HEK293T (cell line): Measurements from ENCODE around the gene CHMP4B.

Experiments
- BHLHE40 ChIP-seq: fragments of 450-650 bp; IDR thresholded peaks from 2 replicates; pipeline ENCODE4 v1.6.1; 2016; ENCODE audit warnings: mild to moderate bottlenecking, moderate library complexity, borderline replicate concordance
- CTBP1 ChIP-seq: fragments of 450-650 bp; IDR thresholded peaks from 2 replicates; pipeline ENCODE4 v1.6.1; 2016; ENCODE audit warnings: borderline replicate concordance
- FOXA1 ChIP-seq: fragments of 450-650 bp; IDR thresholded peaks from 2 replicates; pipeline ENCODE4 v1.6.1; 2016; ENCODE audit warnings: mild to moderate bottlenecking
- FOXK2 ChIP-seq: fragments of 450-650 bp; IDR thresholded peaks from 2 replicates; pipeline ENCODE4 v1.6.1; 2016; ENCODE audit warnings: mild to moderate bottlenecking
- FOXM1 ChIP-seq: fragments of 450-650 bp; IDR thresholded peaks from 2 replicates; pipeline ENCODE4 v1.6.1; 2017; ENCODE audit warnings: mild to moderate bottlenecking, borderline replicate concordance
- HDGF ChIP-seq: fragments of 450-650 bp; IDR thresholded peaks from 2 replicates; pipeline ENCODE4 v1.6.1; 2017; ENCODE audit warnings: antibody characterized with exemption, borderline replicate concordance
- SP1 ChIP-seq: fragments of 450-650 bp; IDR thresholded peaks from 2 replicates; pipeline ENCODE4 v1.6.1; 2017
- SUZ12 ChIP-seq: fragments of 450-650 bp; IDR thresholded peaks from 2 replicates; pipeline ENCODE4 v1.6.1; 2016; ENCODE audit warnings: mild to moderate bottlenecking
- TARDBP ChIP-seq: fragments of 450-650 bp; IDR thresholded peaks from 2 replicates; pipeline ENCODE4 v1.6.1; 2016
- ZNF384 ChIP-seq: fragments of 450-650 bp; IDR thresholded peaks from 2 replicates; pipeline ENCODE4 v1.6.1; 2016

DNA sequence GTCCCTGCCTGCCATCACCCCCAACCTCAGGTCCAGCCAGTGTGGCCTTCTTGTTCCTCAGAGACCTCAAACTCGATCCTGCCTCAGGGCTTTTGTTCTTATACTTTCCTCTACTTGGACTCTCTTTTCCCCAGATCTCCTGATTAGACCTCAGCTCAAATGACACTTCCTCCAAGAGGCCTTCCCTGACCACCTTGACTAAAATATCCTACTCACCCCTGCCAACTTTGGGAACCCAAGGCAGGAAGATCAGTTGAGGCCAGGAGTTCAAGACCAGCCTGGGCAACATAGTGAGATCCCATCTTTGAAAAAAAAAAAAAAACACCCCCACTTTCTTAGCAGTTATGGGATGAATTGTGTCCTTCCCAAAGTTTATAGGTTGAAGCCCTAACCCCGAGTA lies 73.5 kb downstream of the CHMP4B start:
- TF ChIP-seq ZNF384 (no peak), FOXM1 (no peak), TARDBP (no peak), FOXA1 (no peak), SP1 (no peak), BHLHE40 (no peak), FOXK2 (no peak), SUZ12 (no peak), HDGF (no peak), CTBP1 (no peak)
